ENCODE data around the gene DEFB132.

The DEFB132 gene

GRCh38 chr20:297925-298775 lies 40.6 kb downstream of the DEFB132 start:
- DNase-seq (ENCODE audit: low spot score) = peak; percentile 73

GRCh38 chr20:298776-299391 lies 41.4 kb downstream of the DEFB132 start:
- no peak for DNase-seq (ENCODE audit: low spot score)

GRCh38 chr20:300345-300990 lies 42.9 kb downstream of the DEFB132 start:
- DNase-seq (ENCODE audit: low spot score) = no peak

- DNase-seq (ENCODE audit: low spot score) = no peak
Observed at GRCh38 chr20:301886-302848, 44.6 kb downstream of the DEFB132 start.

GRCh38 chr20:305745-306144 lies 48.2 kb downstream of the DEFB132 start:
- DNase-seq (ENCODE audit: low spot score) = no peak

- DNase-seq (ENCODE audit: low spot score) = no peak
Observed at GRCh38 chr20:308427-309038, 51.0 kb downstream of the DEFB132 start.

- DNase-seq (ENCODE audit: low spot score) = no peak
Observed at GRCh38 chr20:309306-309840, 51.8 kb downstream of the DEFB132 start.

GRCh38 chr20:309841-310644 lies 52.5 kb downstream of the DEFB132 start:
- DNase-seq (ENCODE audit: low spot score) = peak; percentile 97

- no peak for DNase-seq (ENCODE audit: low spot score)
Observed at GRCh38 chr20:310645-311044, 53.1 kb downstream of the DEFB132 start.
